ENCODE data around the gene SYTL3. TPM values are rescaled to one million over a fixed set of nuclear protein-coding genes. Genes with fewer than 3 reads are reported as not detected.

Gene SYTL3
- total RNA-seq, 2 experiments from 2014 or later, result 151 to 163 TPM

DNA sequence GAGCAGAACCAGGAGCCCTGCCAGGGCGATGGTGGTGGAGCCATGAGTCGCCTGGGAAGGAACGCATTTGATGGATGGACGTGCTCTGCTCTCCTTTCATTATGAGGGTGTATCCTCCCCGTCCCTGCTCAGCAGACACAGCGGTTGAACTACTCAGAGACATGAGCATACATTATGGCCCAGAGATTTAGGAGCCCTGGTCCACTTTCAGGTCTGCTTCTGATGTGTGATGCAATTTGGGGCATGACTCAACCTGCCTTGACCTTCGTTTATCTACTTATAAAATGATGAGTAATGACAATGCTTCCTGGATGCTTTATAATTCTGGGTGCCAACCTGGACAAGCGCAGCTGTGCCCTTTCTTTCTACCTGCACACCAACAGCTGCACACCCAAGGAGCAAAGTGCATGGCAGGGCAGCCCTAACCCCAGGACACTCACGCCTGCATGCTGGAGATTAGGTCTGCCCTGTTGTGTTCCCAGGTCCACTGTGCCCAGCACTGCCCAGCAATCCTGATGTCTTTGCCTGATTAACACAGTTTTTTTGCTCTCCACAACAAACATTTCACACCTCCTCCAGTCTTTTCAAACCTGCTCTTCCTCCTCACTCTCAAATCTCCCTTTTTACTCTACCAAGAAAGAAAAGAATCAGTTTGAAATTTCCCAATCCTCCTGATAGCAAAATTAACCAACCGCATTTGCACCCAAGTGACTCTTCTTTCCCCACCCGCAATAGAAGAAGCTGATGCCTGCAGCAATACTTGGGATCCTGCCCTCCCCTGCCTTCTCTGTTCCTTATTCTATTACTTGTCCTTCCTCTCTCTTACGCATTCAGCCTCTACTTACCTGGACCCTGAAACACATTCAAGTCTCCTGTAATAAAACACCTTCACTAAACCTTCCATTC, 88.1 kb downstream of the SYTL3 start:
- peaks cover 2% of the 10 kb centered on the region for H3K4me1 Mint-ChIP-seq (ENCODE audit: low read depth)
- ATAC-seq (no peak), DNase-seq (no peak)
- peaks cover 77% of the 10 kb centered on the region for H3K36me3 Mint-ChIP-seq (ENCODE audit: low read depth)
- H3K27me3 Mint-ChIP-seq, result no peaks in the 10 kb centered on the region
- no peak overlapping the region for H3K4me3 Mint-ChIP-seq
- H3K9me3 Mint-ChIP-seq, result peaks cover 12% of the 10 kb centered on the region
- CTCF ChIA-PET, result interaction anchor here (1.0 to 1.5 kb wide), 4 partner anchors 34 to 234 kb away, joined by 3 to 4 read pairs (median 3); no protein-coding TSS in a partner anchor
- TF ChIP-seq, protein P1, sequence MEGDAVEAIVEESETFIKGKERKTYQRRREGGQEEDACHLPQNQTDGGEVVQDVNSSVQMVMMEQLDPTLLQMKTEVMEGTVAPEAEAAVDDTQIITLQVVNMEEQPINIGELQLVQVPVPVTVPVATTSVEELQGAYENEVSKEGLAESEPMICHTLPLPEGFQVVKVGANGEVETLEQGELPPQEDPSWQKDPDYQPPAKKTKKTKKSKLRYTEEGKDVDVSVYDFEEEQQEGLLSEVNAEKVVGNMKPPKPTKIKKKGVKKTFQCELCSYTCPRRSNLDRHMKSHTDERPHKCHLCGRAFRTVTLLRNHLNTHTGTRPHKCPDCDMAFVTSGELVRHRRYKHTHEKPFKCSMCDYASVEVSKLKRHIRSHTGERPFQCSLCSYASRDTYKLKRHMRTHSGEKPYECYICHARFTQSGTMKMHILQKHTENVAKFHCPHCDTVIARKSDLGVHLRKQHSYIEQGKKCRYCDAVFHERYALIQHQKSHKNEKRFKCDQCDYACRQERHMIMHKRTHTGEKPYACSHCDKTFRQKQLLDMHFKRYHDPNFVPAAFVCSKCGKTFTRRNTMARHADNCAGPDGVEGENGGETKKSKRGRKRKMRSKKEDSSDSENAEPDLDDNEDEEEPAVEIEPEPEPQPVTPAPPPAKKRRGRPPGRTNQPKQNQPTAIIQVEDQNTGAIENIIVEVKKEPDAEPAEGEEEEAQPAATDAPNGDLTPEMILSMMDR (IDR thresholded peaks at IDR 0.05), result no peak
- POLR2A ChIA-PET, result interaction anchor here (0.6 to 0.7 kb wide), 2 partner anchors 95 to 101 kb away, joined by 3 read pairs; no protein-coding TSS in a partner anchor
- intact Hi-C loops (cut with micrococcal nuclease), result no loop called here
- no peak overlapping the region for H3K27ac Mint-ChIP-seq

- CTCF ChIA-PET, result interaction anchor here (1.5 kb wide), 1 partner anchor 233 kb away, joined by 4 read pairs; no protein-coding TSS in a partner anchor
- TF ChIP-seq, protein P1 (IDR thresholded peaks at IDR 0.05), result no peak
Observed at GRCh38 chr6:158739673-158740072, 89.8 kb downstream of the SYTL3 start.

DNA sequence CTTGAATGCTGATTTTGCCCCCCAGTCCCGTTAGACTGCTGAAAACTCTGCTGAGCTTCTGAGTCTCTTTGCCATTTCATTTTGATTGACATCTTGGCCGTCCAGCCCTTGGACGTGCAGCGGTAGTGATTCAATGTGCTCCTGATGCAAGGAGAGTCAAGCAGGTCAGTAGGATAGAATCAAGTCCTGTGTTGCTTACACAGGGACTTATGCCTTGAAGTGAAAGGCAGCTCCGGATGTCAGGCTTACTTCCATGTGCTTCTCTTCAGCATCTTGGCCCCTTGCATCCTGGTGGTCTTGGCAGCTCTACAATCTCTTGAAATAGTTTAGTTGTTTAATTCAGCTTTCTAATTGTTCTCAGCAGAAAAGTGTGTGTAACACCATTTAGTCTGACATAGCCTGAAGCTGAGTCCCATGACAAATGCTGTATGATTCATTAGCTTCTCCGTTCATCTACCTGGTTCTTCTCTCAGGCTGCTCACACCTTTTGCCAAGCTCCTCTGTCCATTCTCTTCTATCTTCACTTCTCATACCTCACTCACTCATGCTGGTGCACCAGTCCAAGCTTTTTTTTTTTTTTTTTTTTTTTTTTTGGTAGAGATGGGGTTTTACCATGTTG, 93.3 kb downstream of the SYTL3 start:
- DNase-seq (no peak), ATAC-seq (no peak)
- H3K36me3 Mint-ChIP-seq (ENCODE audit: low read depth), result peaks cover 60% of the 10 kb centered on the region
- intact Hi-C loops (cut with micrococcal nuclease), result no loop called here
- H3K27me3 Mint-ChIP-seq, result no peaks in the 10 kb centered on the region
- H3K27ac Mint-ChIP-seq, result no peak overlapping the region
- no peak overlapping the region for H3K4me3 Mint-ChIP-seq
- H3K9me3 Mint-ChIP-seq, result peaks cover 11% of the 10 kb centered on the region
- ChIA-PET CTCF (interaction anchor here (0.9 to 1.6 kb wide), 2 partner anchors 26 to 230 kb away, joined by 3 to 5 read pairs; no protein-coding TSS in a partner anchor), POLR2A (interaction anchor here (0.7 to 1.1 kb wide), 3 partner anchors 9 to 20 kb away, joined by 3 read pairs; no protein-coding TSS in a partner anchor)
- TF ChIP-seq, protein P1 (IDR thresholded peaks at IDR 0.05), result no peak
- no peaks in the 10 kb centered on the region for H3K4me1 Mint-ChIP-seq (ENCODE audit: low read depth)

More at GRCh38 chr6:158739673-158740072, 89.8 kb downstream of the SYTL3 start:
- ATAC-seq (no peak), DNase-seq (no peak)
- no peak overlapping the region for H3K27ac Mint-ChIP-seq
- H3K27me3 Mint-ChIP-seq, result no peaks in the 10 kb centered on the region
- no peak overlapping the region for H3K4me3 Mint-ChIP-seq
- H3K4me1 Mint-ChIP-seq (ENCODE audit: low read depth), result peaks cover 2% of the 10 kb centered on the region
- POLR2A ChIA-PET, result no interaction called here
- peaks cover 71% of the 10 kb centered on the region for H3K36me3 Mint-ChIP-seq (ENCODE audit: low read depth)
- intact Hi-C loops (cut with micrococcal nuclease), result no loop called here
- peaks cover 12% of the 10 kb centered on the region for H3K9me3 Mint-ChIP-seq

- ChIA-PET POLR2A (no interaction called here), CTCF (no interaction called here)
- Mint-ChIP-seq H3K4me1 (ENCODE audit: low read depth) (no peaks in the 10 kb centered on the region), H3K27ac (no peak overlapping the region), H3K36me3 (ENCODE audit: low read depth) (peaks cover 54% of the 10 kb centered on the region), H3K4me3 (no peak overlapping the region), H3K27me3 (no peaks in the 10 kb centered on the region), H3K9me3 (no peaks in the 10 kb centered on the region)
- TF ChIP-seq, protein P1 (IDR thresholded peaks at IDR 0.05), result no peak
- ATAC-seq, result no peak
- intact Hi-C loops (cut with micrococcal nuclease), result no loop called here
- DNase-seq, result no peak
Observed at GRCh38 chr6:158744986-158745430, 95.2 kb downstream of the SYTL3 start.
